LoVo (cell line): Measurements from ENCODE around the gene ATP11A.
"Not testable (repeated sequence)": the region's sequence is repeated elsewhere in the genome, so short reads cannot be mapped to it uniquely, and the experiment has no call there.

ENCODE experiments used
- DNase-seq: peaks from one replicate; pipeline ENCODE4 v3.0.0-alpha.2; 2016; ENCODE audit warnings: low spot score

ATP11A gene

GRCh38 chr13:112692586-112692985 lies 2.7 kb downstream of the ATP11A start:
- DNase-seq, result no peak

GRCh38 chr13:112693831-112694497 lies 4.1 kb downstream of the ATP11A start:
- DNase-seq, result no peak

- DNase-seq, result no peak
Observed at GRCh38 chr13:112695121-112695520, 5.3 kb downstream of the ATP11A start.

- no peak for DNase-seq
Observed at GRCh38 chr13:112696001-112696868, 6.4 kb downstream of the ATP11A start.

GRCh38 chr13:112696869-112697465 lies 7.1 kb downstream of the ATP11A start:
- DNase-seq, result no peak

GRCh38 chr13:112697756-112698655 lies 8.2 kb downstream of the ATP11A start:
- DNase-seq, result no peak

- no peak for DNase-seq
Observed at GRCh38 chr13:112699322-112699918, 9.6 kb downstream of the ATP11A start.

- DNase-seq, result no peak
Observed at GRCh38 chr13:112700291-112701060, 10.6 kb downstream of the ATP11A start.

- no peak for DNase-seq
Observed at GRCh38 chr13:112702341-112702985, 12.6 kb downstream of the ATP11A start.

GRCh38 chr13:112702986-112703379 lies 13.1 kb downstream of the ATP11A start:
- no peak for DNase-seq

- no peak for DNase-seq
Observed at GRCh38 chr13:112703449-112704284, 13.8 kb downstream of the ATP11A start.

GRCh38 chr13:112704308-112705145 lies 14.7 kb downstream of the ATP11A start:
- no peak for DNase-seq

GRCh38 chr13:112705286-112705685 lies 15.4 kb downstream of the ATP11A start:
- no peak for DNase-seq

- no peak for DNase-seq
Observed at GRCh38 chr13:112706171-112706570, 16.3 kb downstream of the ATP11A start.

- no peak for DNase-seq
Observed at GRCh38 chr13:112708560-112709240, 18.9 kb downstream of the ATP11A start.

- not testable (repeated sequence) for DNase-seq
Observed at GRCh38 chr13:112709316-112709715, 19.5 kb downstream of the ATP11A start.
